HG03139 (cell line): ENCODE data around the gene HDAC5.
"Not testable (repeated sequence)": the region's sequence is repeated elsewhere in the genome, so short reads cannot be mapped to it uniquely, and the experiment has no call there.

Source experiments
- ATAC-seq: cut with Tn5 transposase; IDR thresholded peaks from one replicate; pipeline ENCODE4 v1.9.1; 2021; ENCODE audit not compliant: unreplicated experiment

Gene HDAC5

DNA sequence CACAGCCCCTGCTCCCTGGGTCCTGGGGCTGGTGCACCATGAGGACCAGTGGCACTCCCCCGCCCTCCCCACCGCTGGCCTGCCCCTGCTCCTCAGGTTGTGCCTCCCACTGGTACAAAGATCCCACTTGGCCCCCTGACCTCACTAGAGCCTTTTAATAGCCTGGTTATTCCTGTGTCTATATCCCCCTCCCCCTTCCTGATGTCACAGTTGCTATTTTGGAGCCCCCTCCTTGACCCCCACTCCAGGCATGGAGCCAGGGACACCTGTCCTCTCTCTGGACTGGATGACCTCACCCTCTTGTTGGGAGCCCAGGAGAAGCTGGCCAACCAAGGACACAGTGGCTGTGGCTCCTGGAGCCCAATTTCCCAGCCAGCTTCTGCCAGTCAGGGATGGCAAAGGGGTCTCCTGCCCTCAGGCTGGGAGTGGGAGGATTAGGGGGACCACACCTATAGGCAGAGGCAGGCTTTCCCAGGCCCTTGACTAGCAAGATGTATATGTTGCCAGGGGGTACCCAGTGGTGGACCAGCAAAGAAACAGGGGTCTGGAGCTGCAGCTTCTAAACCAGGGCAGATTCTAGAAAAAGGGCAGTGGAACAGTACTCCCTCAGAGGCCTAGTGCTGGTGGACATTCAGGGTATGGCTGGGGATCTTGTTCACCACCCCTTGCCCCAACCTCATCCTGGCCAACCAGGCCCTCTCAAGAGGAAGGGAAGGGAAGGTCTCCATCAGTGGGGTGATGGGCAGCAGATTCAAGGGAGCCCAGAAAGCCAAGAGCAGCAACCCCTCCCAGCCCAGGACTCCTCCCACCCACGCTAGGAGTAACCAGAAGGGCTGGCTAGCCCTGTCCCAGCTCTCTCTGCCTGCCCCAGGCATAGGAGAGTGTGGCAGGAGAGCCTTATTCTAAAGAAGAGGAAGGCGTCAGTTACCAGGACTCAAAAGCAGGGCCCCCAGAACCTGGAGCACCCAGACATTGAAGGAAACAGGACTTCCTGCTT, 10.9 kb downstream of the HDAC5 start:
- ATAC-seq: no peak

DNA sequence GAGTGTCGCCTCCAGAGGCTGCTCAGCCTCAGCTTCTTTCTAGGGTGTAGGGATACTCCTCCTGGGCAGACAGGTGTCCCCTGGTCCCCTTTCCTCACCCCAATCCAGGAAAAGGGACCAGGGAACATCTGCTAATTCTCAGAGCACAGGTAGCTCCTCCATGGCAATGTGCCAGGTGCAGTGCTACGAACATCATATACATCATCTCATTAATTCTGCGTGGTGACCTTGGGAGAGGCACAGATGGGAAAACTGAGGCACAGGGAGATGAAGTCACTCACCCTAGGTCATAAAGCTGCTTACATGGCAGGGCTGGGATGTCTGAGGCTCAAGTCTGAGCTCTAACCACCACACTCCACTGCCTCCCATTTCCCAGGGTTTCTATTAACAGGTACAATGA, 11.7 kb downstream of the HDAC5 start:
- ATAC-seq: no peak

DNA sequence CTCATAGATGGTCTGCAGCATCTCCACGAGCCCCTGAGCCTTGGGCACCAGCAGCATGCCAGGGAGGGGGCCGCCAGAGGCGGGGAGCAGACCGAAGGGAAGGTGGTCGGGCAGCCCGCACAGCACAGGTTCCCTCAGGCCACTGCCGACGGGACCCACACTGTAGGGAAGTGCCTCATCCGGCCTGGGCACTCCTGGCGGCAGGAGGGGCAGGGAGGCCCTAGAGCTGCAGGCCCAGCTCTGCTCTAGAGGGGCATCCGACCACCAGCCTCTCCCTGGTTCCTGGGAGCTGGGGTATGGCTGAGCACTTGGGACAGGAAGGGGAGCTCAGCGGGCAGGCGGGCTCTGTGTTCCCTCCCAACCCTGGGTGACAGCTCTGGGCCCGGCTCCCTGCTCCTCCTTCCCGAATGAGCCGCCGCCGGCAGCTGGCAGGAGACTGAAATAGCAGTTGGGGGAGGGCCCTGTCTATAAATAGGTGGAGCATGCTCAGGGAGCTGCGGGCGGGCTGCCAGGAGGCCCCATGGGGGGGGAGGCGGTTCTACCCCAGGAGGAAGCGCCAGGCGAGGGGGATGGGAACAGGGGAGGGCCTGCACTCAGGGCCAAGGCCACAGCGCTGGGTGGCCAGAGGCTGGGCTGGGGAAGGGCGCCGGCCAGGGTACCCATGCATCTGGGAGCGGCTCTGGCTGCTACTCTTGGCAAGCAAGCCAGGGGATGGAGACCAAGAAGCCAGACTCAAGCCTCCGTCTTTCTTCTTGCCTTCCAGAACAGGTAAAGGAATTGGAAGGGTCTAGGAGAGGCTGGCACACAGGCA, 12.4 kb downstream of the HDAC5 start:
- ATAC-seq: no peak

DNA sequence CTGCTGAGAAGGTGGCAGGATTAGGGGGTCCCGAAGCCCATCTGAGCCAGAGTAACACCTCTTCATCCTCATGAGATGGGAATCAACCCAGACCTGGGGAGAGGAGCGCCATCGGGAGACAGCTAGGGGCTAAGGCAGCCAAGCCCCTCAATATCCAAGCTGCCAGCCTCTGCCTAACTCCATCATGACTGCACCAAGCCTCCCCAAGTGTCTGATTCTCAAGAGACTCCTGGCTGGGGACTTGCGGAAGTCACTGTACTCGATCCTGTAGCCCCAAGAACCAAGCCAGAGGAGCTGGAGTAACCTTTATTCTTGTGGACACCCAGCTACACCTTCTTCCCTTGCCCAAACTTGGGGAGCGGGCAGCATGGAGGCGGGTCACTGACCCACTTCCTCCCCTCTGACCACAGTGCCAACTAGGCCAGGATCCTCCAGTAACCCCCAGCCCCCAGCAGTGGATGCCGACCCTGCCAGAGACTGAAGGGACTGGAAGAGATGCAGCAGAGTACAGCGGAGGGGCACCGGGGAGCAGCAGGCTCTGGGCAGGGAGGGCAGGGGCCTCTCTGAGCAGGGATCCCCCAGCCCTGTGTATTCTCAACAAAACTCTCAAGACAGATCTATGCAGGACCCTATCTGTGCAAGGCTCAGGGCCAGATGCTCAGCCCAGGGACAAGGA, 13.3 kb downstream of the HDAC5 start:
- ATAC-seq: no peak

DNA sequence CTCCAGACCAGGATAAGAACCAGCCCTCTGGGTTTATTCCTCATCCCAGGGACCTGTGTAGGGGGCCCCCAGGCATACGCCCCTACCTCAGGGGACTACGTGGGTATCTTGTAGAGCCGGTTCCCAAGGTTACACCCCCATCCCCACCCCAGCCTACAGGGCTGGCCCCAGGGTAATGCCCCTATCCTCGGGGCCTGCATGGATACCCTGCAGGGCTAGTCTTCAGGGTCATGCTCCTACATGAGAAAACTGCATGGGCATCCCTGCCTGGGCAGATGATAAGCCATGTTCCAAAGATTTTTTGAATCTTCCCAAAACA, 14.2 kb downstream of the HDAC5 start:
- ATAC-seq: no peak

DNA sequence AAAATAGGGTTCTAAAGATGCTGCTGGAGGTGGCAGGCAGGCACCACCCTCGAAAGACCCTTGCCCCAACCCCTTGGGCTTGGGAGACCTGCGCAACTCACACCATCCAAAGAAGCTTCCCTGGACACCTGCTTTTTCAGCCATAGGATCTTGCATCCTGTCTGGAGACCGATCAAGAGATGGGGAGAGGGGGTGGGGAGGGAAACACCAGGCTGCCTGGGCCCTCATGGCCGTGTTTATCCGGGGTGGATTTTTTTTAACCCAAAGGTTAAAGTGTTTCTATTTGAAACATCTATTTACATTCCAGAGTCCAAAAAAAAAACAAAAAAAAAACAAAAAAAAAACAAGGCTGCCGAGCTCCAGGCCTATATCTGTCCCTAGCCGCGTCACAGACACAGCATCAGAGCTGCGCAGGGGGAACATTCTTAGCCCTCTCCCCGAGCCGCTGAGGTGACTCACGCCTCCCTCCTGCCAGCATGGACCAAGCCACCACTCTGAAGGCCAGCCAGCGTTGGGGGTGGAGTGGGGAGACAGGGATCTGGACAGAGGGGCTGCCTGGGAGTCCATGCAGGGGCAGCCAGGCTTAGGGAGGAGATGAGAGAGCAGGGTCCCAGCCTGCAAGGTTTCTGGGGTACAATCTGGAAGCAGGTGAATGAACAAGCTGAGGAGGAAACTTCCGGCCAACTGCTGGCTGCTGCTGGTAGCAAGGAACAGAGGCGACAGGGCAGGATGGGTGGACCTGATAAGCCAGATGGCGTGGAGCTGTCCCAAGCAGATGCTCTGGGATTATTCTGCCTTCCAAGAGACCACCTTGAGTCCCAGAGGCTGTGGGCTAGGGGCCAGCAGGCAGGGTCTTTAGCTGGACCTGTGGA, 14.8 kb downstream of the HDAC5 start:
- ATAC-seq: no peak

DNA sequence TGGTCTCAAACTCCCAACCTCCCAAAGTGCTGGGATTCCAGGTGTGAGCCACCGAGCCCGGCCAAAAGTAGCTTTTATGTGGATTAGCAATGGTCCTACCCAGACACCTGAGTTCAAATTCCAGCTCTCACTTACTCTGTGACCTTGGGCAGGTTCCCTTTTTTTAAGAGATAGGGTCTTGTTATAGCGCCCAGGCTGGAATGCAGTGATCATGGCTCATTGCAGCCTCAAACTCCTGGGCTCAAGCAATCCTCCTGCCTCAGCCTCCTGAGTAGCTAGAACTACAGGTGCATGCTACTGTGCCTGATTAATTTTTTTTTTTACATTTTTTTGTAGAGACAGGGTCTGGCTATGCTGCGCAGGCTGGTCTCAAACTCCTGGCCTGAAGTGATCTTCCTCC, 16.6 kb downstream of the HDAC5 start:
- no peak for ATAC-seq

DNA sequence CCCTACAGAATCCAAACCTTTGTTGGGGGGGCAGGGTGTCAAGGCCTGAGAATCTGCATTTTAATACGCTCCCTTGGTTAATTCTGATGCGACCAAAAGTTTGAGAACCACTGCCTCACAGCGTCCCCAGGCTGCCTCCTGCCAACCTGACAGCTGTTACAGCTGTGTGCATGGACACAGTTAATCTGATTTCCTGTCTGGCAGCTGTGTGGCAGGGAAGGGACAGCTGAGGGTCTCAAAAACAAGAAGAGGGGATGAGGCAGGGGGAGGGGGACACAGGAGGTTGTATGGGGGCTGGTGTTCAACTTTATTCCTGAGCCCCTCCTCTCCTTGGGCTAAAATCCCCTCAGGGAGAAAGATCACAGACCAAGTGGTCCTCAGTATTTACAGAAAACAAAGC, 17.5 kb downstream of the HDAC5 start:
- no peak for ATAC-seq

DNA sequence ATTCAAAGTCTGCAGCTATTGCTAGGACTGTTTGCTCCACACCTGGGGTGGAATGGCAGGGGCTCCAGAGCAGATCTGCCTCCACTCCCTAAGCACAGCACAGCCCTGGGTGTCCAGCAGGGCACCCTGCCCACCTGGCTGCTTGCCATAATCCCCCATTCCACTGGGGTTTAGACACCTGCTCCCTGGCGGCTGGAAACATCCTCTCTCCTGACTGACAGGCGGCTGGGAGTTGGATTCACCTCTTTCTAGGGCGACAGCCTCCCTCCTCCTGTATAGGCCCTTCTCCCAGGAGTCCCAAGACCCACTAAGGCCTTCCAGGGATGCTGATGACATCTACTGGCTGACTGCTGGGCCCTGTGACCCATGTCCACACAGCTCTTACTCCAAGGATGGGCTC, 18.0 kb downstream of the HDAC5 start:
- no peak for ATAC-seq

DNA sequence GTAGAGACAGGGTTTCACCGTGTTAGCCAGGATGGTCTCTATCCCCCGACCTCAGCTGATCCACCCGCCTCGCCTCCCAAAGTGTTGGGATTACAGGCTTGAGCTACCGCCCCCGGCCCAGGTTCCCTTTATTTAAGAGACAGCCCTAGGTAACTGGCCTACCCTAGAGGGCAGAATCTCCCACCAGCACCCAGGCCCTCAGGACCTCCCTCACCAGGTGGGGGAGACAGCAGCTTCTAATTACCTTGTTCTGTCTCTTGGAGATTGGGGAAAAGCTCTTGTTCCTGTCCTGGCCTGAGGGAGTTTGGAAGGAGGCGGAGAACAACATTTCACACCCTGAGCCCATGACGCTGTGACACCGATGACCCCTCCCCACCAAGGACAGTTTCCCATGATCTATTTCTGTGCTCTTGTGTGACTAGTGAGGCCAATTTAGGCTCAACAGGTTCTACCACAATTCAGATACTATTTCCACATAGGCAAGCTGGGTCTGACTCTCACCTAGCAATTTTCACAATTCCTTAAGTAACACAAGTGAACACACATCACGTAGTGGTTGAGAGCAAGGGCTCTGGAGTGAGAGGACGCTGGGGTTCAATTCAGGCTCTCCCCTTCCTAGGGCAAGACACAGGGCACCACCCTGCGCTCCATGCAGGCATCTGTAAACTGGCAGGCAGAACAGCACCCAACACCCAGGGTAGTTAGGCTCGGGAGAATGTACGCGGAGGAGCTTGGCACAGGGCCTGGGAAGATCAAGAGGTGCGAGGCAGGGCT, 20.4 kb downstream of the HDAC5 start:
- ATAC-seq: no peak

DNA sequence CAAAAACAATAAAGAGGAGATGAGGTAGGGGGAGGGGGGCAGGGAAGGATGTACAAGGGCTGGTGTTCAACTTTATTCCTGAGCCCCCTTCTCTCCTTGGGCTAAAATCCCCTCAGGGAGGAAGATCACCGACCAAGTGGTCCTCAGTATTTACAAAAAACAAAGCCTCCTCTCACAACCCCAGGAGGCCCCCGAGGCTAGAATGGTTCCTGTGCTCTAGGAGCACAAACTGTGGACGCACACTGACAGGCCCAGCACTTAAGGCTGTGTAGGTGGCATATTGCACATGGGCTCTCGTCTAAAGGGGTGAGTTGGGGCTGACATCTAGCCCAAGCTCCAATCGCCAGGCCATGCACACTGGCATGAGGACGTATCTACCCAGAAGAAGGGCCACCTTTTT, 21.6 kb downstream of the HDAC5 start:
- ATAC-seq: not testable (repeated sequence)

DNA sequence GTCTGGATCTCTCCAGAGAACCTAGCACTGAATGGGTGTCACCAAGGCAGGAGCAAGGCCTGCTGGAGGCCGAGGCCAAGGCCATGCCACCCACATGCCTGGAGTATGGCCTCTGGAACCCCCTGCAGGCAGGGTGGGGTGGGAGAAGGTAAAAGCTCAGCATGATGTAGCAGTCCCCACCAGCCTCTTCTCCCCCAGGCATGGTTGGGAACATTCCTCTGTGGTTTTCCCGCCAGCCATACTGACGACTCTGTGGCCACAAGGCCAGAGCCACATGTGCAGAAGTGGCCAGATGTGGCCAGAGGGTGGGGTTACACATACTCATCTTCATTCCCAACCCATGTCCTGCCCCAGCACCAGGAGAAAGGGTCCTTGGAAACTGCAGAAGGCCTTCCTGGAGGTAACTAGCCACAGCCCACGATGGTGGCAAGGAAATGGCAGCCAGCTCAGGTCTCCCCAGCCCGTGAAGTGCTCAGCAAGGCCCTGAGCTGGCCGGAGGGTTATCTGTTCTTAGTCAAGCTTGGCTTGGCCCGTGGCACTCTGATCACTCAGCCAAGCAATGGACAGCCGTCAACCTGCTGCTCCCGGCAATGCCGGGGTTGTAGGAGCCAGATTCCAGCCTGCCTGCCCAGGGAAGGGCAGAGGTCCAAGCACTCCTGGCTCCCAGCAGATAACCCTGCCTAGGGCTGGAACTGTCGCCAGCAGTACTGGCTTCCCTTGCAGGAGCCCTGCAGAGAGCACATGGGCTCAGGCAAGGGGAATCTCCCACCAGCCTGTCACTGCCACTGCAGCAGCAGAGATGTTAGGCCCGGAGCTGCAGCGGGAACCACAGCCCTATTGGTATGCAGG, 26.1 kb downstream of the HDAC5 start:
- no peak for ATAC-seq

DNA sequence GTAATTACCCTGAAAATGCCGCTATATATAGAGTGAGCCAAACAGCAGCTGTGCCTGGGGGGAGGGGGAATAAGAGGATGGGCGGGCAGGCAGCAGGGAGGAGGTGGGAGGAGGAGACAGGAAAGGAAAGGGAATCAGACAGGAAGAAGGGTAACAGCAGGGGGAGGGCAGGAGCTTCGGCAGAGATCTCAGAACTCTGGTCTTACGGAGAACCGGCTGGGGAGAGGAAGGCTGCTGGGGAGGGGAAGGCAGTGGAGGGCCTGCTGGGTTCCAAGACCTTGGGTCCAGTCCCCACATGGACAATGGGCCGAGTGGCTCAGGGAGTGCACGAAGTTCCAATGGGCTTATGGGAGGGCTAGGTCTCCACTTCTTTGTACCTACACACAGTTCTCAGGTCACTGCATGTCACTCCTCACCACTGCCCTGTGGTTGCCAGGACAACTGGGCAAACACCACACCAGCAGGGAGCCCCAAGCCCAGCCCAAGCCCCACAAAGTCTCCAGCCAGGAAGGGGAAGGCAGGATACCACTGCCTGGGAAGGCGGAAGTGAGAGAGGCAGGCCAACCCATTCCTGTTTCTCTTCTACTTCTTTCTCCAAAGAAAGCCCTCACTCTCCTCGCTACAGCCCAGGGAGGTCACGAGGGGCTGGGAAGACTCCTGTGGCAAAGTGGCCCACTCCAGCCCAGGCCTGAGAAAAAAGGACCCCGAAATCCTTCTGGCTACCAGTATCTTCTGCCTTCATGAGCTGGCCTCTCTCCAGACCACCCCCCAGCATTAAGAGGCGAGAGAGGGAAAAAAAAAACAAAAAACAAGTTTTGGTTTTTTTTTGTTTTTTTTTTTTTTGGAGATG, 27.6 kb downstream of the HDAC5 start:
- ATAC-seq: no peak

DNA sequence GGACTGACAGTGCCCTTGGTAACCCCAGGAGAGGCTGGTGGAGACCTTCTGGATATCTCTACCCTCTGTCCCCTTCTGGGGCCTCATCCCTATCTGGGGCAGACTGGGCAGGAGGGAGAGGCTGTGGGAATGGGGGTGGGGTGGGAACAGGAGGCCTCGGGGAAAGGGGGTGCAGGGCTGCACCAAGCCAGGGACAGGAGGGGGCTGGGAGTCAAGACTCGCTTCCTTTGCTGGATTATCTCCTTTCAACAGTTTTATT, 28.1 kb downstream of the HDAC5 start:
- ATAC-seq: no peak

DNA sequence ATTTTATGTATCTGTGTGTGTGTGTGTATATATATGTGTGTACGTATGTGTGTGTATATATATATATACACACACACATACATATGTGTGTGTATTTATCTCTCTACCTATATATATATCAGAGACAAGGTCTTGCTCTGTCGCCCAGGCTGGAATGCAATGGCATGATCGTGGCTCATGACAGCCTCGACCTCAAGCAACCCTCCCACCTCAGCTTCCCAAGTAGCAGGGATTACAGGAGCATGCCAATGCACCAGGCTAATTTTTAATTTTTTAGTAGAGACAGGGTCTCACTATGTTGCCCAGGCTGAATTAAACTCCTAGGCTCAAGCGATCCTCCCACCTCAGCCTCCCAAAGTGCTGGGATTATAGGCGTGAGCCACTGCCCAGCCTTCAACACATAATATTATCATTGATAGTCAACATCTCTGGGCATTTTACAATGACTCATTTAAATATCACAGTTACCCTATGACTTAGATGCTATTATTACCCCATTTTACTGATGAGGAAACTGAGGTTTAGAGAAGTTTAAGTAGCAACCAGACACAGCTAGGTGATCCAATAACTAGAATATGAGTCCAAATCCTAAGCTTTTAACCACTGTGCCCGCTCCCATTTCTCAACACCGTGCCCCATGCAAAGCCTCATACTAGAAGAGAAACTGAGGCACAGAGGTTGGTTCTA, 28.6 kb downstream of the HDAC5 start:
- ATAC-seq: no peak

DNA sequence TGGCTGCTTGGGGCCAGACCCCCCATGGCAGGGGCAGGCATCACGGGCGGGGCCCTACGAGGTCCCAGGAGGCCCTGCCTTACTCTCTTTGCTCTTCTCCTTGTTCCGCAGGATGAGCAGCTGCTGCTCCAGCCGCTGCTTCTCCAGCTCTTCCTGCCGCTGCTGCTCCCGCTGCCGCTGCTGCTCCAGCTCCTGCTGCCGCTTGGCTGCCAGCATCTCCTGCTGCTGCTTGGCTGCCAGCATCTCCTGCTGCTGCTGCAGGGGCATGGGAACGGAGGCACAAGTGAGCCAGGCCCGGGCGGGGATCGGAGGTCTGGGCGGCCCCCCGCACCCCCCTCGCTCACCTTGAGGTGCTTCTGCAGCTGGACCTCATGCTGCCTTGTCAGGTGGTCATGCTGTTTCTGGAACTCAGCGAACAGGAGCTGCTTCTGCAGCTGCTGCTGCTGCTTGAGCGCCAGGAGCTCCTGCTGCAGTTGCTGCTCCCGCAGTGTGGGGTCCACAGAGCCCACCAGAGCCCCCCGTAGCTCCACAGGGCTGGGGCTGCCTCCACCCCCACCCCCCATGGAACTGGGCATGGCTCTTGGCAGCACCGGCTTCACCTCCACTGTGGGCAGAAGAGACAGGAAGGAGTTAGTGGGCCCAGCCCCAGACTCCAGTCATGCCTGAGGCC, 30.1 kb downstream of the HDAC5 start:
- ATAC-seq: no peak

DNA sequence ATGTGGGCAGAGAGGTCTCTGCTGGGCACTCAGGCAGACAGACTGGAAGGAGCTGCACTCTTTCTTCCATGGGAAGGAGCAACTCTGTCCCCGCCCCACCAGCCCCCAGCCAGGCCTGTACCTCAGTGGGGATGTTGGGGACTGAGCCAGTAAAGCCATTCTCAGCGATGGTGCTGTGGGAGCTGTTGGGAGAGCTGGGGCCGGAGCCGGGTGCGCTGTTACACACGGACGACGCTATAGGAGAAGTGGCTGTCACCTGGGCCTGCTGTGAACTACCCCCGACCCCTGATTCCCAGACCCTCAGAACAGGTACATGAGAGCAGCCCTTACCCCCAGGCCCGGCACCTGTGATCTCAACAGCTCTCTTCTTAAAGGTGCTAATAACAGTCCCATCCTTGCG, 31.4 kb downstream of the HDAC5 start:
- no peak for ATAC-seq
